Thyroid gland (tissue), 4 donors: ENCODE measurements around the gene TTC9B. TPM values are rescaled to one million over a fixed set of nuclear protein-coding genes. Genes with fewer than 3 reads are reported as not detected.
"Not testable (repeated sequence)": the region's sequence is repeated elsewhere in the genome, so short reads cannot be mapped to it uniquely, and the experiment has no call there.

Experiments used
- DNase-seq, 2 donors: peaks; one replicate each; pipeline ENCODE4 v3.0.0-alpha.2; 2019
- H3K27ac ChIP-seq, 3 donors: fragments of 200-600 bp; sonication (generic); 1 replicate in 2 of 3; 2 replicates in 1 of 3; pipeline ENCODE4 v1.5.1; 2016 to 2019; ENCODE audit warnings: mild to moderate bottlenecking in 1 of 3, moderate library complexity in 1 of 3
- H3K27me3 ChIP-seq: fragments of 200-600 bp; sonication (generic); one replicate; pipeline ENCODE4 v1.5.1; 2019
- H3K36me3 ChIP-seq, 2 donors: fragments of 200-600 bp; sonication (generic); one replicate each; pipeline ENCODE4 v1.5.1; 2016 to 2019
- H3K4me1 ChIP-seq, 2 donors: fragments of 200-600 bp; sonication (generic); one replicate each; pipeline ENCODE4 v1.5.1; 2017 to 2019
- H3K4me3 ChIP-seq, 3 donors: fragments of 200-600 bp; sonication (generic); replicated peaks in 1 of 3; 1 replicate in 2 of 3; 2 replicates in 1 of 3; pipeline ENCODE4 v1.5.1; 2016; ENCODE audit warnings: mild to moderate bottlenecking in 1 of 3
- H3K9me3 ChIP-seq: fragments of 200-600 bp; sonication (generic); one replicate; pipeline ENCODE4 v1.5.1; 2017
- CTCF ChIP-seq, 6 experiments: fragments of 200-600 bp in 3 of 6; fragments of 450-650 bp in 3 of 6; sonication (generic) in 3 of 6; IDR thresholded peaks; one replicate each; pipeline ENCODE4 v1.5.1; 2016 to 2019; ENCODE audit warnings: antibody characterized with exemption in 6 of 6, mild to moderate bottlenecking in 2 of 6, inconsistent platforms in 1 of 6, moderate library complexity in 1 of 6
- POLR2A ChIP-seq, 2 donors: fragments of 450-650 bp; IDR thresholded peaks; one replicate each; pipeline ENCODE4 v1.6.1; 2017; ENCODE audit warnings: antibody characterized with exemption in 2 of 2, mild to moderate bottlenecking in 2 of 2, moderate library complexity in 1 of 2
- WGBS, 2 donors: methylation state at CpG; one replicate each; pipeline ENCODE4 v1.1.5; 2017; 5-methylcytosine and 5-hydroxymethylcytosine counted together
- intact Hi-C: fragments of 100-400 bp; cut with DNase I; formaldehyde crosslinking; loops from one replicate; pipeline ENCODE4 v1.15.1; 2023
- total RNA-seq, 4 donors: library from RNA; depleted of rRNA; stranded (reverse); fragments of >200 nt; gene quantifications; one replicate each; pipeline ENCODE4 v1.2.3, GENCODE V29; 2016

Gene TTC9B
- total RNA-seq, 4 donors from 2014 or later = not detected

- WGBS, 2 donors = 63 to 66% methylated on average over 41 of the region's 41 CpGs
- H3K36me3 ChIP-seq = no peaks in the 10 kb centered on the region
- peak; percentile 88 to 96 (median 94) for TF ChIP-seq CTCF (IDR thresholded peaks at IDR 0.05)
- TF ChIP-seq POLR2A (IDR thresholded peaks at IDR 0.05) = no peak
- no peaks in the 10 kb centered on the region for H3K9me3 ChIP-seq
- no peak overlapping the region for H3K27ac ChIP-seq
- H3K4me1 ChIP-seq = peaks cover 7 to 26% of the 10 kb centered on the region in 2 donors
- intact Hi-C loops = loop anchor here (5.0 kb wide), 1 partner anchor 85 kb away; no protein-coding TSS in a partner anchor
- H3K4me3 ChIP-seq = no peak overlapping the region
- no peaks in the 10 kb centered on the region for H3K27me3 ChIP-seq
- peak; percentile 83 to 86 for DNase-seq
Measured at GRCh38 chr19:40221858-40222619, 3.9 kb upstream of the TTC9B start.

GRCh38 chr19:40220674-40221073 lies 2.5 kb upstream of the TTC9B start:
- Histone ChIP-seq H3K4me3 (no peak overlapping the region), H3K27ac (no peak overlapping the region), H3K36me3 (no peaks in the 10 kb centered on the region), H3K27me3 (no peaks in the 10 kb centered on the region), H3K4me1 (peaks cover 0 to 24% of the 10 kb centered on the region in 2 donors), H3K9me3 (no peaks in the 10 kb centered on the region)
- 92 to 93% methylated on average over 9 of the region's 9 CpGs for WGBS, 2 donors
- intact Hi-C loops = loop anchor here (5.0 kb wide), 1 partner anchor 83 kb away; no protein-coding TSS in a partner anchor
- no peak for TF ChIP-seq CTCF (IDR thresholded peaks at IDR 0.05)
- no peak for TF ChIP-seq POLR2A (IDR thresholded peaks at IDR 0.05)
- DNase-seq = no peak

- Histone ChIP-seq H3K4me1 (peaks cover 0 to 22% of the 10 kb centered on the region in 2 donors), H3K4me3 (no peak overlapping the region), H3K9me3 (no peaks in the 10 kb centered on the region), H3K27ac (no peak overlapping the region), H3K27me3 (no peaks in the 10 kb centered on the region), H3K36me3 (no peaks in the 10 kb centered on the region)
- intact Hi-C loops = loop anchor here (5.0 kb wide), 1 partner anchor 82 kb away; no protein-coding TSS in a partner anchor
- TF ChIP-seq CTCF (IDR thresholded peaks at IDR 0.05) (no peak), POLR2A (IDR thresholded peaks at IDR 0.05) (no peak)
- DNase-seq = peak in 1 of 2 donors; percentile 33
- 20 to 36% methylated on average over 7 to 8 of the region's 8 CpGs for WGBS, 2 donors
Measured at GRCh38 chr19:40219721-40220276, 1.6 kb upstream of the TTC9B start.

GRCh38 chr19:40219029-40219428 lies 845 bp upstream of the TTC9B start:
- H3K27me3 ChIP-seq, DNase-seq, intact Hi-C loops, H3K36me3 ChIP-seq, H3K4me3 ChIP-seq, H3K9me3 ChIP-seq, H3K27ac ChIP-seq: not testable (repeated sequence)
- peaks cover 0 to 22% of the 10 kb centered on the region in 2 donors for H3K4me1 ChIP-seq
- 82 to 90% methylated on average over 4 of the region's 4 CpGs for WGBS, 2 donors

- Histone ChIP-seq H3K27me3 (no peaks in the 10 kb centered on the region), H3K27ac (no peak overlapping the region), H3K4me3 (no peak overlapping the region), H3K4me1 (peaks cover 0 to 22% of the 10 kb centered on the region in 2 donors), H3K9me3 (no peaks in the 10 kb centered on the region), H3K36me3 (no peaks in the 10 kb centered on the region)
- WGBS, 2 donors = 8% methylated on average over 13 to 17 of the region's 54 CpGs
- intact Hi-C loops = no loop called here
- DNase-seq = peak; percentile 74 to 84
- TF ChIP-seq CTCF (IDR thresholded peaks at IDR 0.05) (peak in 4 of 6 experiments; percentile 24 to 43 (median 34)), POLR2A (IDR thresholded peaks at IDR 0.05) (peak in 1 of 2 donors; percentile 17)
Measured at GRCh38 chr19:40217027-40217810, 965 bp downstream of the TTC9B start.
